Measurements from ENCODE around the gene SLK. TPM values are rescaled to one million over a fixed set of nuclear protein-coding genes. Genes with fewer than 3 reads are reported as not detected.

The SLK gene
- polyA plus RNA-seq, 2 of the 4 experiments (the other 2 are of a cell fraction), result 23.3 to 29.2 TPM

DNA sequence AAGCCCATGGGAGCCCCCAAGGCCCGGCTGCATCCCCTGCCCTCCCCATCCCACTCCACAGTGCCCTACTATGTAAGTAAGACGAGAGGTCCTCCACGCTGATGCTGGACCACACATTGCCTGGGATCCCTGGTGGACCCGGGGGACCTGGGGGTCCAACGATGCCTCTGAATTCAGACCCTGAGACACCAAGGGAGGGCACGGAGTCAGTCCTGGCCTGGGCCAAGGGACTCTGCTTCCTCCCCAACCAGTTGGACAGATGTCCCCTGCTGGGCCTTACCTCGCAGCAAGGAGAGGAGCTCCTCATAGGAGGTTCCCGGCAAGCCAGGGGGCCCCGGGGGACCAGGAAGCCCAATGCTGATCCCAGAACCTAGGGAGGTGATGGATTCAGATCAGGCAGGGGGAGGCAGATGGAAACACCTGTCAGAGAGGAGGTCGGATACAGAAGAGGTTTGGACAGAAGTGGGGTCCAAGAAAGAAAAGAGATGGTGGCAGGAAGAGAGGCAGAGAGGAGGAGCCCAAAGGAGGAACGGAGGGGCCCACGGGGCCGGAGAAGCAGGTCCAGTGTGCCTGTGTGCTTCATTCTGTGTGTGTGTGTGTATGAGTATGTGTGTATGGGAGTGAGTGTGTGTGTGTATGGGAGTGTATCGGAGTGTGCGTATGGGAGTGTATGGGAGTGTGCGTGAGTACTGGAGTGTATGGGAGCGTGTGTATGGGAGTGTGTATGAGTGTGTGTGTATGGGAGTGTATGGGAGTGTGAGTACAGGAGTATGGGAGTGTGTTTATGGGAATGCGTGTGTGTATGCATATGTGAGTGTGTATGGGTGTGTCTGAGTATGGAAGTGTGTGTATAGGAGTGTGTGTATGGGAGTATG, 68.5 kb downstream of the SLK start:
- TF ChIP-seq EHF (CRISPR knock-in tag; IDR thresholded peaks at IDR 0.05), result no peak
- Histone ChIP-seq H3K4me2 (no peak overlapping the region), H3K4me1 (no peaks in the 10 kb centered on the region), H3K4me3 (no peak overlapping the region), H3K27ac (no peak overlapping the region), H3K9me3 (no peaks in the 10 kb centered on the region)
- FAIRE-seq (no peak), DNase-seq (ENCODE audit: low read depth in 1 of 2, low spot score in 1 of 2) (no peak), ATAC-seq (no peak; a peak in 1 of 6 replicates)
- POLR2A ChIA-PET, result no interaction called here
- CTCF ChIA-PET, result interaction anchor here (0.9 to 7.2 kb wide), 3 partner anchors 9 to 271 kb away, joined by 3 to 60 read pairs (median 4); partner anchors contain the start of gene SFR1
- WGBS (ENCODE audit: missing lambda C conversion rate), result 86% methylated on average over 17 of the region's 18 CpGs

DNA sequence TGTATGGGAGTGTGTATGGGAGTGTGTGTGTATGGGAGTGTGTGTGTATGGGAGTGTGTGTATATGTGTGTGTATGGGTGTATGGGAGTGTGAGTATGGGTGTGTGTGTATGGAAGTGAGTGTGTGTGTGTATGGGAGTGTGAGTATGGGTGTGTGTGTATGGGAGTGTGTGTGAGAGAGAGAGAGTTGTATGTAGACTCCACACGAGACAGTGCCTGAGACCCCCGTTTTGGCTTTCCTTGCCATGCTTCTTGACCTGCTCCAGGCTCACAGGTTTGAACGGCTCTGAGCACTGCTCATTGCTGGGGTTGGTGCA, 69.1 kb downstream of the SLK start:
- no peaks in the 10 kb centered on the region for H3K4me1 ChIP-seq
- no peak for FAIRE-seq
- no peak overlapping the region for H3K4me3 ChIP-seq
- POLR2A ChIA-PET, result no interaction called here
- TF ChIP-seq BHLHE40 (IDR thresholded peaks at IDR 0.05; ENCODE audit: low read depth, low read length) (no peak), MAFK (IDR thresholded peaks at IDR 0.05; ENCODE audit: partially characterized antibody) (no peak), SMC3 (IDR thresholded peaks at IDR 0.05) (no peak), FOXS1 (CRISPR knock-in tag; IDR thresholded peaks at IDR 0.05) (no peak)
- DNase-seq (ENCODE audit: low read depth in 1 of 2, low spot score in 1 of 2), result no peak
- H3K4me2 ChIP-seq, result no peak overlapping the region
- H3K27ac ChIP-seq, result no peak overlapping the region
- ATAC-seq, result peak; percentile 4 to 36; a peak in 2 of 6 replicates
- CTCF ChIA-PET, result interaction anchor here (0.9 to 7.2 kb wide), 3 partner anchors 30 to 270 kb away, joined by 3 to 60 read pairs (median 4); partner anchors contain the start of gene SFR1
- 61% methylated on average over 3 of the region's 3 CpGs for WGBS (ENCODE audit: missing lambda C conversion rate)
- no peaks in the 10 kb centered on the region for H3K9me3 ChIP-seq

GRCh38 chr10:104036518-104037260, 69.7 kb downstream of the SLK start:
- DNase-seq (ENCODE audit: low read depth in 1 of 2, low spot score in 1 of 2) (no peak), FAIRE-seq (no peak), ATAC-seq (no peak; a peak in 1 of 6 replicates)
- H3K27ac ChIP-seq, result no peak overlapping the region
- H3K4me2 ChIP-seq, result no peak overlapping the region
- no peaks in the 10 kb centered on the region for H3K9me3 ChIP-seq
- TF ChIP-seq MAFK (IDR thresholded peaks at IDR 0.05; ENCODE audit: partially characterized antibody) (peak; percentile 97), RAD21 (conservative IDR thresholded peaks at IDR 0.05 in 1 of 2, IDR thresholded peaks at IDR 0.05 in 1 of 2) (no peak), CBX8 (IDR thresholded peaks at IDR 0.05) (no peak)
- no peaks in the 10 kb centered on the region for H3K4me1 ChIP-seq
- ChIA-PET CTCF (interaction anchor here (0.7 to 7.2 kb wide), 6 partner anchors 8 to 270 kb away, joined by 3 to 60 read pairs (median 4); partner anchors contain the start of gene SFR1), POLR2A (interaction anchor here (0.5 to 0.6 kb wide), 2 partner anchors 142 to 220 kb away, joined by 3 read pairs; no protein-coding TSS in a partner anchor)
- WGBS (ENCODE audit: missing lambda C conversion rate), result 70% methylated on average over 13 of the region's 21 CpGs
- no peak overlapping the region for H3K4me3 ChIP-seq

GRCh38 chr10:104037261-104037951, 70.5 kb downstream of the SLK start:
- ATAC-seq (no peak), DNase-seq (ENCODE audit: low read depth in 1 of 2, low spot score in 1 of 2) (no peak), FAIRE-seq (no peak)
- WGBS (ENCODE audit: missing lambda C conversion rate), result 70% methylated on average over 16 of the region's 16 CpGs
- Histone ChIP-seq H3K4me2 (no peak overlapping the region), H3K9me3 (no peaks in the 10 kb centered on the region), H3K27ac (no peak overlapping the region), H3K4me1 (no peaks in the 10 kb centered on the region), H3K4me3 (no peak overlapping the region)
- ChIA-PET POLR2A (no interaction called here), CTCF (interaction anchor here (0.6 to 7.2 kb wide), 6 partner anchors 9 to 149 kb away, joined by 3 to 60 read pairs (median 4); partner anchors contain the start of gene SFR1)
- TF ChIP-seq HOXB13 (CRISPR knock-in tag; IDR thresholded peaks at IDR 0.05; ENCODE audit: low read depth), result no peak
- no peak for TF ChIP-seq ZFP36 (IDR thresholded peaks at IDR 0.05; ENCODE audit: borderline replicate concordance, partially characterized antibody)
- no peak for TF ChIP-seq CBX2 (IDR thresholded peaks at IDR 0.05; ENCODE audit: borderline replicate concordance, low read depth)
- no peak for TF ChIP-seq RNF2 (IDR thresholded peaks at IDR 0.05; ENCODE audit: borderline replicate concordance, low read depth)
- TF ChIP-seq FOXS1 (CRISPR knock-in tag; IDR thresholded peaks at IDR 0.05), result no peak
- TF ChIP-seq ZNF302 (CRISPR knock-in tag; IDR thresholded peaks at IDR 0.05), result no peak
- TF ChIP-seq ZSCAN20 (CRISPR knock-in tag; IDR thresholded peaks at IDR 0.05), result no peak
- no peak for TF ChIP-seq MAFK (IDR thresholded peaks at IDR 0.05; ENCODE audit: partially characterized antibody)
- TF ChIP-seq ATOH8 (CRISPR knock-in tag; IDR thresholded peaks at IDR 0.05; ENCODE audit: low read depth), result no peak
- no peak for TF ChIP-seq ESRRA (IDR thresholded peaks at IDR 0.05; ENCODE audit: borderline replicate concordance, low read length)

Data from A549 (cell line).